K562 (cell line): ENCODE data around the gene SLC26A6. TPM values are rescaled to one million over a fixed set of nuclear protein-coding genes. Genes with fewer than 3 reads are reported as not detected.
A peak's percentile ranks its signal among the peaks of the same experiment; 100 is the strongest.

Experiments used
- AFF1 ChIP-seq, 2 experiments: fragments of 450-650 bp; IDR thresholded peaks; 2 replicates each; pipeline ENCODE4 v1.6.1; 2018; ENCODE audit warnings: mild to moderate bottlenecking in 2 of 2, low read depth in 1 of 2; ENCODE audit not compliant: partially characterized antibody in 2 of 2
- CHD1 ChIP-seq: fragments of 200-600 bp; sonication (generic); IDR thresholded peaks from one replicate; pipeline ENCODE4 v1.6.1; 2012; ENCODE audit warnings: mild to moderate bottlenecking, moderate library complexity, low read length, inconsistent platforms
- CSDE1 ChIP-seq, 2 experiments: fragments of 450-650 bp; IDR thresholded peaks; 2 replicates each; pipeline ENCODE4 v1.6.1; 2016; ENCODE audit warnings: mild to moderate bottlenecking in 1 of 2
- DNMT1 ChIP-seq: fragments of 450-650 bp; IDR thresholded peaks from 2 replicates; pipeline ENCODE4 v1.6.1; 2016; ENCODE audit warnings: antibody characterized with exemption, mild to moderate bottlenecking
- FOS ChIP-seq: IDR thresholded peaks from 3 replicates; pipeline ENCODE4 v1.6.1; 2011; ENCODE audit not compliant: insufficient read length; ENCODE audit errors: extremely low read depth
- GABPB1 ChIP-seq: sonication (generic); formaldehyde crosslinking; IDR thresholded peaks from 2 replicates; pipeline ENCODE4 v1.8.0; 2022; ENCODE audit warnings: mild to moderate bottlenecking, missing genetic modification reagents
- HDAC6 ChIP-seq: IDR thresholded peaks from 2 replicates; pipeline ENCODE4 v1.6.1; 2012; ENCODE audit warnings: low read depth, mild to moderate bottlenecking, control low read depth, inconsistent platforms, low read length, moderate library complexity
- KDM5B ChIP-seq: fragments of 200-600 bp; sonication (generic); IDR thresholded peaks from 2 replicates; pipeline ENCODE4 v1.6.1; 2012; ENCODE audit warnings: low read depth, mild to moderate bottlenecking, moderate library complexity, low read length, control low read depth, inconsistent platforms; ENCODE audit not compliant: insufficient replicate concordance
- MAZ ChIP-seq, 2 experiments: fragments of 450-650 bp in 1 of 2; sonication (generic) in 1 of 2; formaldehyde crosslinking; IDR thresholded peaks in 1 of 2; conservative IDR thresholded peaks in 1 of 2; 2 replicates each; pipeline versions ENCODE4 v1.4.0 to v1.5.0; 2020; ENCODE audit warnings: mild to moderate bottlenecking in 1 of 2, missing genetic modification reagents in 1 of 2
- NFIC ChIP-seq: fragments of 450-650 bp; IDR thresholded peaks from 2 replicates; pipeline ENCODE4 v1.6.1; 2017; ENCODE audit warnings: mild to moderate bottlenecking, inconsistent platforms
- POLR2B ChIP-seq: fragments of 450-650 bp; IDR thresholded peaks from 2 replicates; pipeline ENCODE4 v1.6.1; 2018; ENCODE audit warnings: low read depth; ENCODE audit not compliant: partially characterized antibody
- RBM17 ChIP-seq: fragments of 200-400 bp; formaldehyde crosslinking; IDR thresholded peaks from 2 replicates; pipeline ENCODE4 v1.6.1; 2017; ENCODE audit warnings: low read depth, mild to moderate bottlenecking, low read length, borderline replicate concordance
- SIN3A ChIP-seq, 2 experiments: fragments of 150-350 bp in 1 of 2; IDR thresholded peaks; 2 replicates each; pipeline ENCODE4 v1.6.1; 2011 to 2016; ENCODE audit warnings: borderline replicate concordance in 2 of 2, low read depth in 2 of 2, low read length in 2 of 2, mild to moderate bottlenecking in 2 of 2, moderate library complexity in 2 of 2; ENCODE audit not compliant: control insufficient read depth in 1 of 2
- SMC3 ChIP-seq: conservative IDR thresholded peaks from 2 replicates; pipeline ENCODE4 v1.6.1; 2011; ENCODE audit warnings: low read depth, low read length, improper control_type of control experiment; ENCODE audit not compliant: insufficient read depth
- TRIM24 ChIP-seq, 2 experiments: fragments of 450-650 bp; IDR thresholded peaks; 2 replicates each; pipeline ENCODE4 v1.6.1; 2016
- ZNF175 ChIP-seq: fragments of 200-800 bp; sonication (Bioruptor generic); IDR thresholded peaks from 2 replicates; pipeline ENCODE4 v1.6.1; 2016; ENCODE audit warnings: low read depth, mild to moderate bottlenecking, missing genetic modification characterization, missing compliant biosample characterization
- ZNF197 ChIP-seq: fragments of 200-800 bp; sonication (Bioruptor generic); IDR thresholded peaks from 2 replicates; pipeline ENCODE4 v1.6.1; 2016; ENCODE audit warnings: low read depth, missing genetic modification characterization, missing compliant biosample characterization
- polyA plus RNA-seq, 8 experiments: library from polyadenylated mRNA; depleted of rRNA in 4 of 8; stranded (reverse) in 5 of 8; unstranded in 3 of 8; fragments of >200 nt; fragmentation: Nextera tagmentation in 2 of 8; fragmentation: Illumina TruSeq in 1 of 8; extraction: Ambion mirVana in 2 of 8; extraction: Trizol in 1 of 8; gene quantifications; 2 replicates each; pipeline versions ENCODE4 v1.2.1 to v1.2.3, GENCODE V29; 2011 to 2014; ENCODE audit warnings: inconsistent platforms in 1 of 8, missing spikeins in 1 of 8
- total RNA-seq, 7 experiments: library from RNA; depleted of rRNA in 6 of 7; stranded (reverse); fragments of >200 nt in 6 of 7; fragmentation: Illumina TruSeq in 2 of 7; extraction: Trizol in 2 of 7; gene quantifications; 2 replicates each; pipeline versions ENCODE4 v1.2.1 to v1.2.3, GENCODE V29; 2011 to 2021; ENCODE audit warnings: low replicate concordance in 1 of 7
- TF ChIP-seq, protein P1 (sequence below), 2 experiments: fragments of 450-650 bp in 1 of 2; sonication (generic) in 1 of 2; formaldehyde crosslinking in 1 of 2; IDR thresholded peaks in 1 of 2; conservative IDR thresholded peaks in 1 of 2; 2 replicates each; pipeline versions ENCODE4 v1.6.1 to v1.8.1; 2016 to 2023; ENCODE audit warnings: mild to moderate bottlenecking in 2 of 2, moderate library complexity in 2 of 2, inconsistent platforms in 1 of 2, missing genetic modification reagents in 1 of 2
- TF ChIP-seq, protein P2 (sequence below), 3 experiments: IDR thresholded peaks in 2 of 3; conservative IDR thresholded peaks in 1 of 3; 2 replicates each; pipeline ENCODE4 v1.5.1; 2011 to 2012; ENCODE audit warnings: low read length in 3 of 3, mild to moderate bottlenecking in 3 of 3, control low read depth in 2 of 3, improper control_type of control experiment in 1 of 3, inconsistent platforms in 1 of 3, low read depth in 1 of 3, mixed read lengths in 1 of 3, moderate library complexity in 1 of 3; ENCODE audit not compliant: insufficient read depth in 2 of 3

Gene SLC26A6
- total and polyA plus RNA-seq, 9 of the 15 experiments (the other 6 are each of a cell fraction or from before 2014, with no cell fraction given), result 2.1 to 27.2 (median 14.8) TPM

- peak; percentile 83 for TF ChIP-seq KDM5B
- TF ChIP-seq SMC3, result 0 out of 2 replicates have a peak, but pooled peaks have one; percentile 31
- no peak for TF ChIP-seq FOS
- peak; percentile 35 for TF ChIP-seq NFIC
- no peak for TF ChIP-seq TRIM24 (IDR thresholded peaks at IDR 0.05)
- no peak for TF ChIP-seq AFF1 (IDR thresholded peaks at IDR 0.05; ENCODE audit: low read depth in 1 of 2, partially characterized antibody in 2 of 2)
- TF ChIP-seq CHD1, result peak; percentile 74
- TF ChIP-seq, protein P1, sequence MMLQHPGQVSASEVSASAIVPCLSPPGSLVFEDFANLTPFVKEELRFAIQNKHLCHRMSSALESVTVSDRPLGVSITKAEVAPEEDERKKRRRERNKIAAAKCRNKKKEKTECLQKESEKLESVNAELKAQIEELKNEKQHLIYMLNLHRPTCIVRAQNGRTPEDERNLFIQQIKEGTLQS (IDR thresholded peaks at IDR 0.05), result no peak
- TF ChIP-seq, protein P1 (CRISPR knock-in tag; conservative IDR thresholded peaks at IDR 0.05), result no peak
- peak; percentile 92 for TF ChIP-seq POLR2B
- TF ChIP-seq ZNF197 (CRISPR knock-in tag), result no peak
- TF ChIP-seq, protein P2, sequence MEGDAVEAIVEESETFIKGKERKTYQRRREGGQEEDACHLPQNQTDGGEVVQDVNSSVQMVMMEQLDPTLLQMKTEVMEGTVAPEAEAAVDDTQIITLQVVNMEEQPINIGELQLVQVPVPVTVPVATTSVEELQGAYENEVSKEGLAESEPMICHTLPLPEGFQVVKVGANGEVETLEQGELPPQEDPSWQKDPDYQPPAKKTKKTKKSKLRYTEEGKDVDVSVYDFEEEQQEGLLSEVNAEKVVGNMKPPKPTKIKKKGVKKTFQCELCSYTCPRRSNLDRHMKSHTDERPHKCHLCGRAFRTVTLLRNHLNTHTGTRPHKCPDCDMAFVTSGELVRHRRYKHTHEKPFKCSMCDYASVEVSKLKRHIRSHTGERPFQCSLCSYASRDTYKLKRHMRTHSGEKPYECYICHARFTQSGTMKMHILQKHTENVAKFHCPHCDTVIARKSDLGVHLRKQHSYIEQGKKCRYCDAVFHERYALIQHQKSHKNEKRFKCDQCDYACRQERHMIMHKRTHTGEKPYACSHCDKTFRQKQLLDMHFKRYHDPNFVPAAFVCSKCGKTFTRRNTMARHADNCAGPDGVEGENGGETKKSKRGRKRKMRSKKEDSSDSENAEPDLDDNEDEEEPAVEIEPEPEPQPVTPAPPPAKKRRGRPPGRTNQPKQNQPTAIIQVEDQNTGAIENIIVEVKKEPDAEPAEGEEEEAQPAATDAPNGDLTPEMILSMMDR (IDR thresholded peaks at IDR 0.05 in 2 of 3, conservative IDR thresholded peaks at IDR 0.05 in 1 of 3; ENCODE audit: insufficient read depth in 2 of 3, low read depth in 1 of 3, low read length in 3 of 3), result peak; percentile 62 to 73 (median 64)
- TF ChIP-seq MAZ (CRISPR knock-in tag; conservative IDR thresholded peaks at IDR 0.05 in 1 of 2, IDR thresholded peaks at IDR 0.05 in 1 of 2), result peak; percentile 53 to 70
- TF ChIP-seq HDAC6, result no peak
- TF ChIP-seq GABPB1, result peak; percentile 84
- peak in 1 of 2 experiments; percentile 61; a peak in 1 of 4 replicates for TF ChIP-seq SIN3A (IDR thresholded peaks at IDR 0.05; ENCODE audit: borderline replicate concordance in 2 of 2, control insufficient read depth in 1 of 2, low read depth in 2 of 2, low read length in 2 of 2)
- TF ChIP-seq ZNF175 (CRISPR knock-in tag), result no peak
- TF ChIP-seq CSDE1 (IDR thresholded peaks at IDR 0.05), result peak in 1 of 2 experiments; percentile 52; a peak in 1 of 4 replicates
- TF ChIP-seq DNMT1, result no peak
- TF ChIP-seq RBM17, result no peak
Observed at GRCh38 chr3:48609088-48610005, 25.9 kb downstream of the SLC26A6 start, which contains the start of gene UQCRC1 (continued).
